HFFc6 (cell line): Measurements from ENCODE around the gene RAI1. TPM values are rescaled to one million over a fixed set of nuclear protein-coding genes. Genes with fewer than 3 reads are reported as not detected.
A peak's percentile ranks its signal among the peaks of the same experiment; 100 is the strongest.

Source experiments
- DNase-seq: peaks from one replicate; pipeline ENCODE4 v3.0.0-alpha.2; 2018
- H3K27ac Mint-ChIP-seq: 2 replicates; pipeline ENCODE4 v1.8.0; 2020; ENCODE audit warnings: mild to moderate bottlenecking, mixed read lengths
- H3K27me3 Mint-ChIP-seq: 2 replicates; pipeline ENCODE4 v1.8.0; 2021; ENCODE audit warnings: mild to moderate bottlenecking, moderate library complexity, mixed read lengths; ENCODE audit not compliant: insufficient read depth
- H3K36me3 Mint-ChIP-seq: 2 replicates; pipeline ENCODE4 v1.8.0; 2021; ENCODE audit warnings: low read depth, mixed read lengths
- H3K4me1 Mint-ChIP-seq: 2 replicates; pipeline ENCODE4 v1.8.0; 2020; ENCODE audit warnings: low read depth, mixed read lengths
- H3K4me3 Mint-ChIP-seq: 2 replicates; pipeline ENCODE4 v1.8.0; 2020; ENCODE audit warnings: mild to moderate bottlenecking, moderate library complexity, mixed read lengths
- H3K9me3 Mint-ChIP-seq: 2 replicates; pipeline ENCODE4 v1.8.0; 2020; ENCODE audit warnings: mild to moderate bottlenecking, mixed read lengths
- total RNA-seq, 6 experiments: library from RNA; stranded (reverse); fragmentation: NEBNext Ultra II Directional; extraction: Animal tissue kit (Norgen Biotek cat#: 25700); gene quantifications; 2 replicates in 1 of 6; 3 replicates in 5 of 6; pipeline ENCODE4 v1.2.3, GENCODE V29; 2021
- TF ChIP-seq, protein P1 (sequence below): fragments of 200-600 bp; sonication (generic); IDR thresholded peaks from 2 replicates; pipeline ENCODE4 v1.5.0; 2021; ENCODE audit warnings: antibody characterized with exemption, mild to moderate bottlenecking

RAI1 gene
- total RNA-seq, 6 experiments from 2014 or later: 26.9 to 29.3 (median 29.0) TPM

DNA sequence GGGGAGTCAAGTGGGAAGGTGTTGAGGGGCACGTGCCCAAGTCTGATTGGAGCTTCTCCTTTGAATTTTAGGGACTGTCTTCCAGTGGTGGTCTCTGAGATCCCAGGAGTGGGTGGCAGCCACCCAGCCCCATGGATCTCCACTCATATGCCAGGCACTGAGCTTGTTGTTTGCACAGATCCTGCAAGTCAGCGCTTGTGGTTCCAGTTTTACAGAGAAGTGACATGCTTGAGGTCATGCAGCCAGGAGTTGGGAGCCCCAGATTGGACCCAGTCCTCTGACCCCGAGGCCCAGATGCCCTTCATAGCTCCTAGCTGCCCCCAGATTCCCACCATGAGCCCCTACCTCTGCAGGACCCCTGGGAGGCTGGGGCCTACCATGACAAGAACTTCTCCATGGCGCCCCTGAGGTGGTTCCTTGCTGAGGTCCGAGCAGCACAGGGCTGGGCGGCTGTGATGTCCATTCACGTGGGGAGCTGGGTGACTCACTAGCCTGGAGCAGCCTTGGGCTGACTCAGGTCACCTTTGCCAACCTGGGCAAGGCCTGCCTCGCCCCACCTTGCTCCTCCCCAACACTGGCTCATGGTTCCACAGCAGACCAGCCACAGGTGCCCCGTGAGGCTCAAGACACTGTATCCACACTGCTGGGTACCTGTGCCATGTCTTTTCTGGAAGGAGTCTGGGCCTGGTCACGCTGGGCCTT, 47.4 kb downstream of the RAI1 start:
- TF ChIP-seq, protein P1, sequence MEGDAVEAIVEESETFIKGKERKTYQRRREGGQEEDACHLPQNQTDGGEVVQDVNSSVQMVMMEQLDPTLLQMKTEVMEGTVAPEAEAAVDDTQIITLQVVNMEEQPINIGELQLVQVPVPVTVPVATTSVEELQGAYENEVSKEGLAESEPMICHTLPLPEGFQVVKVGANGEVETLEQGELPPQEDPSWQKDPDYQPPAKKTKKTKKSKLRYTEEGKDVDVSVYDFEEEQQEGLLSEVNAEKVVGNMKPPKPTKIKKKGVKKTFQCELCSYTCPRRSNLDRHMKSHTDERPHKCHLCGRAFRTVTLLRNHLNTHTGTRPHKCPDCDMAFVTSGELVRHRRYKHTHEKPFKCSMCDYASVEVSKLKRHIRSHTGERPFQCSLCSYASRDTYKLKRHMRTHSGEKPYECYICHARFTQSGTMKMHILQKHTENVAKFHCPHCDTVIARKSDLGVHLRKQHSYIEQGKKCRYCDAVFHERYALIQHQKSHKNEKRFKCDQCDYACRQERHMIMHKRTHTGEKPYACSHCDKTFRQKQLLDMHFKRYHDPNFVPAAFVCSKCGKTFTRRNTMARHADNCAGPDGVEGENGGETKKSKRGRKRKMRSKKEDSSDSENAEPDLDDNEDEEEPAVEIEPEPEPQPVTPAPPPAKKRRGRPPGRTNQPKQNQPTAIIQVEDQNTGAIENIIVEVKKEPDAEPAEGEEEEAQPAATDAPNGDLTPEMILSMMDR: no peak
- Mint-ChIP-seq H3K27me3 (peaks cover 5% of the 10 kb centered on the region), H3K9me3 (no peaks in the 10 kb centered on the region), H3K4me3 (no peak overlapping the region), H3K36me3 (no peaks in the 10 kb centered on the region), H3K4me1 (peaks cover 74% of the 10 kb centered on the region), H3K27ac (peak overlapping the region; percentile 40; the same call in 1 of the 2 replicates)
- no peak for DNase-seq

DNA sequence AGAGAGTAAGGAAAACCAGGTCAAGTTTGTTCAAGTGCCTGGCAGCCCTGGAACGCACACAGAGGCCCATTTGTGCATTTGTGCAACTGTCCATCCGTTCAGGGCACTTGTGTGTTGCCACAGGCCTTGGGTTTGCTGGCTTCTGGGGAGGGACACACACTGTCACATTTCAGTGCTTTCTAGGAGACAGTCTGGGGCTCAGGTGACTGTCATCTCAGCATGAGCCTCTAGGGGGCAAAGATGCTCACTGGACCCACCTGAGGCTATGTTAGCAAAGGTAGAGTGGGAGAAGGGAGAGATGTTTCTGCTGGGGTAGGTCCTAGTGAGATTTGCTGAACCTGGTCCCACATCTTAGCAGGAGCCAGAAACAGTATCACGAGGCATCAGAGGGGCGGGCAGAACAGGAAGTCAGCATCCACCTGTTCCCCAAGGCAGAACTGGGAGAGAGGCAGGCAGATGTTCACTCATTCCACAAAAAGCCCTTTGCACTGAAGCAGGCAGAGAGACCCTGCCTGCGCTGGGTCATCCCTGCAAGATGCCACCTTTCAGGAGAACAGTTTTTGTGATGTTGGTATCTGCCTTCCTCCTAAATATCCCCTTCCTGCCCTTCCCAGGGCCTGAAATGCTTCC, 48.5 kb downstream of the RAI1 start:
- H3K36me3 Mint-ChIP-seq: no peaks in the 10 kb centered on the region
- peaks cover 3% of the 10 kb centered on the region for H3K27me3 Mint-ChIP-seq
- TF ChIP-seq, protein P1: peak; percentile 74
- DNase-seq: no peak
- H3K4me3 Mint-ChIP-seq: no peak overlapping the region
- H3K4me1 Mint-ChIP-seq: peaks cover 69% of the 10 kb centered on the region
- H3K9me3 Mint-ChIP-seq: no peaks in the 10 kb centered on the region
- 0 out of 2 replicates have a peak overlapping the region, but pooled peaks have one; percentile 15 for H3K27ac Mint-ChIP-seq

DNA sequence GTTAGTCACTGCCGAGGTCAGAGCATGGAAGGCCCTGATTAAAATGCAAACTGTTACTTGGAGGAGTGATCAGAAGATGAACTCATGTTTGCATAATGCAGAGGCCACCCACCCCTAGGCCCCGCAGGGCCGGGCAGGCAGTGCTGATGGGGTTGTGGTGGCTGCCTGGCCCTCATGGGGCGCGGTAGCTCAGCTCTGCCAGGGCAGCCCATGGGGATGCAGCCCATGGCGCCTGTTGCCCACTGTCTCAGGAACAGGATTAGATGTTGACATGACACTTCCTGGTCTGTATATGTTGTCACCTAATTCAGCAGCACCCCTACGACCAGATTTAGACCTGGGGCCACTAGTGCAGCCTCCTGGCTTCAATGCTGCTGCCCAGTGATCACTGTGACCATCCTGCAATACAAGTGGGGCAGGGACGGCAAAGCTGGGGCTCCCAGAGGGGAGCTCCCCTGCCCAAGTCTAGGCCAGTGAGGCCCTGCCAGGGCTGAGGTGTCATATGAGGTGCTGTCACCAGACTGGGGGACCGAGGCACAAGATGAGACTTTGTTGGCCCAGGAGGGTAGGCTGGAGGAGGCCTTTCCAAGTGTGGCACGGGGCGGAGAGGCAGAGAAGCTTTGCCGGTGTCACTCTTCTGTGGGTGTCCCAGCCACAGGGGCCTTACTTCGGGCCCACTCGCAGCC, 49.1 kb downstream of the RAI1 start:
- H3K9me3 Mint-ChIP-seq: no peaks in the 10 kb centered on the region
- TF ChIP-seq, protein P1: no peak
- peaks cover 3% of the 10 kb centered on the region for H3K27me3 Mint-ChIP-seq
- H3K27ac Mint-ChIP-seq: peak overlapping the region; percentile 15; the same call in 1 of the 2 replicates
- H3K36me3 Mint-ChIP-seq: no peaks in the 10 kb centered on the region
- H3K4me1 Mint-ChIP-seq: peaks cover 66% of the 10 kb centered on the region
- H3K4me3 Mint-ChIP-seq: no peak overlapping the region
- no peak for DNase-seq

DNA sequence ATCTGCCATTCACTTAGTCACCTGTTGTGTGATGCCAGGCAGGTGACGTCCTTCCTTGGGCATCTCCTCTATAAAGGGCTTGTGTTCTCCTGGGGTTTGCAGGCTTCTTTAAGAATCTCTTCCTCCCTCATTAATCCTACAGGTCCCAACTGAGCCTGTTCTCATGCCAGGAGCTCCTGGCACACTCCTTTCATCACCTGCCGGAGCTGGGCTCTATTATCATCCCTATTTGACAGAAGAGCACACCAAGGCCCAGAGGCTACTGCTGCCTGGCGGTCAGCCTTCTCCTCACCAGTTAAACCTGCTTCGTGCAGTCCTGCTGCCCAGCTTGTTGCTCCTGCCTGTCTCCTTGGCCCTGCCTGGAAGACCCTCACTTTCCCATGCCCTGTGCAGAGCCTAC, 51.2 kb downstream of the RAI1 start:
- Mint-ChIP-seq H3K4me1 (peaks cover 67% of the 10 kb centered on the region), H3K36me3 (peaks cover 5% of the 10 kb centered on the region; the same call in 1 of the 2 replicates), H3K9me3 (no peaks in the 10 kb centered on the region), H3K27me3 (peaks cover 3% of the 10 kb centered on the region), H3K27ac (peak overlapping the region; percentile 36; the same call in 1 of the 2 replicates), H3K4me3 (no peak overlapping the region)
- no peak for DNase-seq
- TF ChIP-seq, protein P1: no peak

DNA sequence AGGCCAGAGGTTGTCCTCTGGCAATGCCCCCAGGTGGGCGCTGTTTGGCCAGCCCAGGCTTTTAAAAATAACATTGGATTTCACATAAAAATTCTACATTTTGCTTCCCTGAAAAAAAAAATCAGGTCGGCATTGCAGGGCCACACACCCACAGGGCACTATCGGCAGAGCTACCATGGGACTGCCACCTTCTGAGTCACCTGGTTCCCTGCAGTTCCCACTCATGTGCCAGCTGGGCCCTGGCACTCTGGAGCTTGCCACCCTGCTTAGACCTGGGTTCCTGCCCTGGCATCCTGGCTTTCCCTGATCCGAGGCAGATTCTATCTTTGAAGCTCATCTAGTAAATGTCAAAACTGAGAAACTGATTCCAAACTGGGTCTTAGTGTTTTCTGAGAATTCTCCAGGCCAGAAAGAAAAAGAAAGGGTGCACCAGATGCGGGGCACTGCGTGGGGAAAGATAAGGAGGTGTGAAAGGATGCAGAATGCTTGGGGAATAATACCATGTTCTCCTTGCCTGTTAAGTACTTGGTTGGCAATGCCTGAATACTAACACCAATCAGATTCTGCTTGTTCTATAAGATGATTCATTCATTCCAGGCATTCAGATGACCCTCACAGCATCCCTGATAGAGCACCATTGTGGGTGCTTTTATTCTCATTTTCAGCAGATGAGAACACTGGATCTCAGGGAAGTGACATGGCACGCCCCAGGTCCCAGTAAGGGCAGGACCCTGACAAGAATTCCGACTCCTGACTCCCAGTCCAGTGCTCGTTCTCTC, 51.8 kb downstream of the RAI1 start:
- Mint-ChIP-seq H3K36me3 (peaks cover 5% of the 10 kb centered on the region; the same call in 1 of the 2 replicates), H3K27ac (peak overlapping the region; percentile 36), H3K4me3 (no peak overlapping the region), H3K27me3 (peaks cover 2% of the 10 kb centered on the region), H3K4me1 (peaks cover 62% of the 10 kb centered on the region), H3K9me3 (no peaks in the 10 kb centered on the region)
- TF ChIP-seq, protein P1: no peak; the same call in 1 of the 2 replicates
- peak; percentile 72 for DNase-seq
